Epithelial cell of proximal tubule (primary cell): ENCODE data around the gene ZBTB7A. TPM values are rescaled to one million over a fixed set of nuclear protein-coding genes. Genes with fewer than 3 reads are reported as not detected.

Experiments used
- DNase-seq: peaks from one replicate; pipeline ENCODE4 v3.0.0-alpha.2; 2011; ENCODE audit warnings: low read depth
- H3K4me3 ChIP-seq: 2 replicates; pipeline ENCODE4 v1.5.1; 2011; ENCODE audit warnings: low read depth, mild to moderate bottlenecking, low read length
- total RNA-seq: library from RNA; depleted of rRNA; stranded (reverse); fragments of >200 nt; gene quantifications from 2 replicates; pipeline ENCODE4 v1.2.3, GENCODE V29; 2015
- TF ChIP-seq, protein P1 (sequence below): conservative IDR thresholded peaks from 2 replicates; pipeline ENCODE4 v1.5.1; 2012; ENCODE audit warnings: low read depth, mild to moderate bottlenecking, low read length

Gene ZBTB7A
- total RNA-seq, 1 donor from 2014 or later: 22.1 TPM

DNA sequence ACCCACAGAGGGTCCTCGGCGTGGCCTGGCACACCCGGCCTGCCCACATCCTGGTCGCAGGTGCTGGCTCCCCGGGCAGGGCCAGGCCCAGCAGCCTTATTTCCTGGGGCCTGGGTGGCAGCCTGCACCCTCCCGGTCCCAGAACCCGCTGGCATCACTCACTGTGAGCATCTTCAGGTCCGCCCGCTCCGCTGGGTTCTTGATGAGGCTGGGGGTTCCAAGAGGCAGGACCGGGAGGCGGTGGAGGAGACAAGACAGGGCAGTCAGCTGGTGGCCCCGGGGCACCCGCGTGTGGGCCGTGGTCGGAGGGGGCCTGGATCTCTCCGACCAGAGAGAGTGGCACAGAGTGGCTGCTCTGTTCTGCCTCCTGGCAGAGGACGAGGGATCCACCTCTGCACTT is 27.6 kb upstream of the ZBTB7A start:
- DNase-seq: no peak
- TF ChIP-seq, protein P1, sequence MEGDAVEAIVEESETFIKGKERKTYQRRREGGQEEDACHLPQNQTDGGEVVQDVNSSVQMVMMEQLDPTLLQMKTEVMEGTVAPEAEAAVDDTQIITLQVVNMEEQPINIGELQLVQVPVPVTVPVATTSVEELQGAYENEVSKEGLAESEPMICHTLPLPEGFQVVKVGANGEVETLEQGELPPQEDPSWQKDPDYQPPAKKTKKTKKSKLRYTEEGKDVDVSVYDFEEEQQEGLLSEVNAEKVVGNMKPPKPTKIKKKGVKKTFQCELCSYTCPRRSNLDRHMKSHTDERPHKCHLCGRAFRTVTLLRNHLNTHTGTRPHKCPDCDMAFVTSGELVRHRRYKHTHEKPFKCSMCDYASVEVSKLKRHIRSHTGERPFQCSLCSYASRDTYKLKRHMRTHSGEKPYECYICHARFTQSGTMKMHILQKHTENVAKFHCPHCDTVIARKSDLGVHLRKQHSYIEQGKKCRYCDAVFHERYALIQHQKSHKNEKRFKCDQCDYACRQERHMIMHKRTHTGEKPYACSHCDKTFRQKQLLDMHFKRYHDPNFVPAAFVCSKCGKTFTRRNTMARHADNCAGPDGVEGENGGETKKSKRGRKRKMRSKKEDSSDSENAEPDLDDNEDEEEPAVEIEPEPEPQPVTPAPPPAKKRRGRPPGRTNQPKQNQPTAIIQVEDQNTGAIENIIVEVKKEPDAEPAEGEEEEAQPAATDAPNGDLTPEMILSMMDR: no peak
- H3K4me3 ChIP-seq: no peak overlapping the region

DNA sequence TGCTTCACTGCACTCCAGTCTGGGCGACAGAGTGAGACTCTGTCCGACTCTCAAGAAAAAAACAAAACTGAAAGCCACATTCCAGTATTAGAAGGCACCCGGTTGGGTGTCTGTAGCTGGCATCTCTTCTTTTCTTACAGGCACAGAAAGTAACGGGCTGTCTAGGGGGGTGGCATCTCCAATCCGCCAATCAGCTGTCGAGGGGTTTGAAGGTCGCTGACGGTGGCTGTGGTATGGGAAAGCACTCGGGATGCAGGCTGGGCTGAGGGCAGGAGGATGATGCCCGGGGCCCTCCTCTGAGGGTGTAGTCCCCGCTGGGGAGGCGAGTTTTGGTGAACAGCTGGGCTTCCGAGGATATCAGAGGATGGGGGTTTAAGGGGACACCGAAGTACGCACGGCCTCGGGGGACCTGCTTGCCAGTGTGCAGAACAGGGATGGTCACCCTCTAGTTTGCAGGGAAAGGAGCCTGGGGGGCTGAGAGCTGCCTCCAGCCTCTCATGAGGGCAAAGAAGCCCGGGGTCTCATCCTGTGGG is 27.0 kb upstream of the ZBTB7A start:
- no peak overlapping the region for H3K4me3 ChIP-seq
- no peak for DNase-seq
- TF ChIP-seq, protein P1: no peak

DNA sequence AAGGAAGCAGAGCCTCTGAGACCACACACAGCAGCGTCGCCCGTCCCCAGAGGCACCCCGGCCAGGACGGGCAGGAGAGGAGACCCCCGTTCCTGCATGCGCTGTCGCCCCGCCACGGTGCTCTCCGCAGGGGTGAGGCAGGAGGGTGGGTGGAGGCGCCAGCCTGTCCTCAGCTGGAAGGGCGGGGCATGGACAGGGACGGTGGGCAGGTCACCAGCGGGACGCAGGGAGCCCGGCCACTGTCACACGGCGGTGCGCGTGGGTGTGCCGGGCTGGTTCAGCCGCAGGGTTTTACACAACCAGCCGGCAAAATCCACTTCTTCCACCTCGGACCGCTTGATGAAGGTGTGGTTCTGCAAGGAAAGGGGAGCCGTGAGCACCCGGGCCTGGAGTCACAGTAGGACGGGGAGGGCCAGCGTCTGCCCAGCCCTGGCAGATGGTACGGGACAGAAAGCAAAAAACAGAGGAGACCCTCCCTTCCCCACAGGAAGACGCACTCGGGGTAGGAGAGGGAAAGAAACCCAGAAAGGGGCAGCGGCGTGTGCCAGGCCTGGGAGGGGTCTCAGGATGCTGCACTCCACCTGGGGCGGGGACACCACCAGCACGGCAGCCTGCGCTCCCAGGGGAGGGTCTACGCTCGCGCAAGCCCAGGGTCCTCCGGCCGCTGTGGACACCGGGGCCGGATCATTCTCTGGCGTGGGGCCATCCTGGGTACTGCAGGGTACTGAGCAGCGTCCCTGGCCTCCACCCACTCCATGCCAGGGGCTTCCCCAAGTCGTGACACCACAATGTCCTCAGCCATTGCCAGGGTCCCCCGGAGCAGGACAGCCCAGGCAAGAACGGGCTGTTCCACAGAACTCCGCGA is 23.9 kb upstream of the ZBTB7A start:
- TF ChIP-seq, protein P1: no peak
- H3K4me3 ChIP-seq: no peak overlapping the region
- no peak for DNase-seq

DNA sequence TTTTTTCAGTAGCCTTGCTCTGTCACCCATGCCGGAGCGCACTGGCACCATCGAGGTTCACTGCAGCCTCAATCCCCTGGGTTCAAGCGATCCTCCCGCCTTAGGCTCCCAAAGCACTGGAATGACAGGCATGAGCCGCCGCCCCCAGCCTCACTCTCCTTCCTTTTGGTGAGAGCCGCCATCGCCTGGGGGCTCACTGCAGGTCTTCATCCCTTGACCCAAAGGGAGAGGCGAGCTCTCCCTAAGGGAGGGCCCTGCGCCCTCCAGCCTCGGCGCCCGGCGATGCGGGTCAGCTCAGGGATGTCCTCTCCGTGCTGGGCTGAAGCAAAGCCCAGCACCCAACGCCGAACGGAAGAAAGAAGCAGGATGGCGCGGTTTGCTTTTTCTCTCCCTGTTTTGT is 23.2 kb upstream of the ZBTB7A start:
- TF ChIP-seq, protein P1: no peak
- no peak overlapping the region for H3K4me3 ChIP-seq
- no peak for DNase-seq

DNA sequence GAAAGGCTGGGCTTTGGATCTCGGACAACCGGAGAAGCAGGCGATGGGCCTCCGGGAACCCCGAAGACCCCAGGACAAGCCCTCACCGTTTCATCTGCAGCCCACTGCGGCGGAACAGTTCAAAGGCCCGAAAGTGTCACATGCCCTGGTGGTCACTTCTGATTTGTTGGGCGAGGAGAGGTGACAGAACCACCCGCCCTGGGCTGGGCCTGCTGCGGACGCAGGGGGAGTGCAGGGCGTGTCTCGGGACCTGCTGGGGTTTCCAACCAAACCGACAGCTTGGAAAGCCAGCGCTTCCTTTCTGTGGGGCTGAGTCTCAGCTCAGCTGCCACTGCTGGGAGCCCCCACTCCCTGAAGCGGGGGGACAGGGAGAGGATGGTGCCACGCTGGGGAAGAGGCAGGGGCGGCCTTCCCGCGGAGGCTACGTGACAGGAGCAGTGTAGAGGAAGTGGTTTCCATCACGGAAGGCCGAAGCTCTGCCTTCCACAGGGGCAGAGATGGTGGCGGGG is 22.8 kb upstream of the ZBTB7A start:
- no peak for DNase-seq
- TF ChIP-seq, protein P1: no peak
- H3K4me3 ChIP-seq: no peak overlapping the region

DNA sequence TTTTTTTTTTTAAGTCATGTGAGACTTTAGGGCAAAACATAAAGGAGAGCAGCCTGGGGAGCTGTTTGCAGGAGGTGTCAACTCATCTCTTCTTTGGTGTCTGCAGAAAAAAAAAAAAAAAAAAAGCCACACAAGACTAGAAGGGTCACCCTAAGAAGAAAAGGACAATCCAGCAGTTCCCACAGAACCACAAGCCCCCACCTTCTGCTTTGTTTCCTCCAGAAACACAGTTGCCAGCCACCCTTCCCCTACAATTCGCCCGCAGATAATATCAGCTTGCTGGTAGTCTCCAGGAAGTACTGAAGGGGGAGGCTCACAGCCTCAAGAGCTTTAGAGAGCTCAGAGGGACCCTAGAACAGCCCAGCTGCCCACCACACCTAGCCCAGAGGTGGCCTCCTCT is 22.3 kb upstream of the ZBTB7A start:
- TF ChIP-seq, protein P1: no peak
- DNase-seq: no peak

More for the DNA sequence above, 22.3 kb upstream of the ZBTB7A start:
- no peak overlapping the region for H3K4me3 ChIP-seq
